HEK293 (cell line): Measurements from ENCODE around the gene CCDC146.
"Not testable (repeated sequence)": the region's sequence is repeated elsewhere in the genome, so short reads cannot be mapped to it uniquely, and the experiment has no call there.

ENCODE experiments used
- CTCF ChIA-PET: fragments of 350-600 bp; formaldehyde crosslinking; extraction: SDS; loops from one replicate; lab custom pipeline; 2021; ENCODE audit warnings: antibody characterized with exemption; lab: Yijun Ruan, JAX
- POLR2A ChIA-PET: fragments of 300-600 bp; formaldehyde crosslinking; extraction: SDS; loops from one replicate; lab custom pipeline; 2020; ENCODE audit warnings: antibody characterized with exemption, inconsistent platforms; lab: Yijun Ruan, JAX
- H3K27ac ChIP-seq: fragments of 200-500 bp; sonication (Bioruptor generic); 2 replicates; pipeline ENCODE4 v1.5.1; 2014; ENCODE audit warnings: low read depth, low read length, control low read depth, inconsistent platforms; ENCODE audit errors: extremely low read depth
- H3K36me3 ChIP-seq, 2 experiments: fragments of 200-500 bp in 1 of 2; sonication (Bioruptor generic) in 1 of 2; 1 replicate in 1 of 2; 2 replicates in 1 of 2; pipeline ENCODE4 v1.5.1; 2014 to 2017; ENCODE audit warnings: inconsistent platforms in 2 of 2, low read length in 2 of 2; ENCODE audit not compliant: control insufficient read depth in 2 of 2, insufficient read depth in 1 of 2
- H3K4me1 ChIP-seq: fragments of 200-500 bp; sonication (Bioruptor generic); 2 replicates; pipeline ENCODE4 v1.5.1; 2014; ENCODE audit warnings: mild to moderate bottlenecking, low read length, inconsistent platforms; ENCODE audit not compliant: control insufficient read depth, insufficient read depth
- H3K4me3 ChIP-seq: 2 replicates; pipeline ENCODE4 v1.5.1; 2011; ENCODE audit warnings: low read depth, mild to moderate bottlenecking, control low read depth, low read length, moderate library complexity
- H3K9me3 ChIP-seq: fragments of 200-500 bp; sonication (Bioruptor generic); 2 replicates; pipeline ENCODE4 v1.5.1; 2014; ENCODE audit warnings: low read depth, low read length, inconsistent platforms; ENCODE audit not compliant: control insufficient read depth, insufficient read depth
- ZNF362 ChIP-seq: fragments of 450-650 bp; formaldehyde crosslinking; IDR thresholded peaks from 2 replicates; pipeline ENCODE4 v1.5.1; 2016; ENCODE audit warnings: missing biosample characterization, missing genetic modification characterization
- ZNF654 ChIP-seq: fragments of 450-650 bp; formaldehyde crosslinking; IDR thresholded peaks from 2 replicates; pipeline ENCODE4 v1.5.1; 2016; ENCODE audit warnings: low read depth, missing biosample characterization, missing genetic modification characterization

CCDC146 gene

GRCh38 chr7:77112719-77113306, 9.6 kb upstream of the CCDC146 start:
- TF ChIP-seq ZNF362 (tag by site-specific recombination), result peak; percentile 78
- TF ChIP-seq ZNF654 (tag by site-specific recombination), result peak; percentile 68
- H3K4me3 ChIP-seq, H3K9me3 ChIP-seq, H3K27ac ChIP-seq, POLR2A ChIA-PET, H3K4me1 ChIP-seq, H3K36me3 ChIP-seq: not testable (repeated sequence)
- CTCF ChIA-PET, result interaction anchor here (0.7 kb wide), 1 partner anchor 479 kb away, joined by 3 read pairs; no protein-coding TSS in a partner anchor

GRCh38 chr7:77125486-77125885, 3.1 kb downstream of the CCDC146 start:
- H3K9me3 ChIP-seq, H3K4me3 ChIP-seq, CTCF ChIA-PET, H3K27ac ChIP-seq, H3K36me3 ChIP-seq, H3K4me1 ChIP-seq, POLR2A ChIA-PET: not testable (repeated sequence)

GRCh38 chr7:77127009-77127408, 4.6 kb downstream of the CCDC146 start:
- H3K4me1 ChIP-seq, H3K4me3 ChIP-seq, H3K36me3 ChIP-seq, H3K27ac ChIP-seq, H3K9me3 ChIP-seq, POLR2A ChIA-PET: not testable (repeated sequence)
- CTCF ChIA-PET, result interaction anchor here (1.4 kb wide), 1 partner anchor 120 kb away, joined by 4 read pairs; no protein-coding TSS in a partner anchor

GRCh38 chr7:77128582-77129410, 6.4 kb downstream of the CCDC146 start:
- H3K4me3 ChIP-seq, CTCF ChIA-PET, POLR2A ChIA-PET: not testable (repeated sequence)

GRCh38 chr7:77131781-77132180, 9.4 kb downstream of the CCDC146 start:
- H3K27ac ChIP-seq, POLR2A ChIA-PET, CTCF ChIA-PET, H3K9me3 ChIP-seq, H3K4me1 ChIP-seq, H3K4me3 ChIP-seq, H3K36me3 ChIP-seq: not testable (repeated sequence)

More at GRCh38 chr7:77128582-77129410, 6.4 kb downstream of the CCDC146 start:
- H3K9me3 ChIP-seq, H3K4me1 ChIP-seq, H3K27ac ChIP-seq, H3K36me3 ChIP-seq: not testable (repeated sequence)

- H3K4me3 ChIP-seq, H3K4me1 ChIP-seq, POLR2A ChIA-PET, H3K36me3 ChIP-seq, CTCF ChIA-PET, H3K27ac ChIP-seq, H3K9me3 ChIP-seq: not testable (repeated sequence)
These were observed 16.3 kb downstream of the CCDC146 start for GRCh38 chr7:77138668-77139067.

- H3K4me1 ChIP-seq, H3K27ac ChIP-seq, CTCF ChIA-PET, H3K9me3 ChIP-seq, H3K36me3 ChIP-seq, H3K4me3 ChIP-seq, POLR2A ChIA-PET: not testable (repeated sequence)
These were observed 17.9 kb downstream of the CCDC146 start for GRCh38 chr7:77140291-77140690.

- CTCF ChIA-PET, POLR2A ChIA-PET, H3K27ac ChIP-seq: not testable (repeated sequence)
These were observed 29.8 kb downstream of the CCDC146 start for GRCh38 chr7:77152232-77152631.

GRCh38 chr7:77154917-77155464, 32.6 kb downstream of the CCDC146 start:
- POLR2A ChIA-PET, CTCF ChIA-PET, H3K4me3 ChIP-seq, H3K27ac ChIP-seq, H3K9me3 ChIP-seq, H3K4me1 ChIP-seq, H3K36me3 ChIP-seq: not testable (repeated sequence)

More at GRCh38 chr7:77152232-77152631, 29.8 kb downstream of the CCDC146 start:
- not testable (repeated sequence) for H3K36me3 ChIP-seq, H3K4me1 ChIP-seq, H3K4me3 ChIP-seq, H3K9me3 ChIP-seq
